SK-MEL-5 (cell line): ENCODE data around the gene SYTL4. TPM values are rescaled to one million over a fixed set of nuclear protein-coding genes. Genes with fewer than 3 reads are reported as not detected.

ENCODE experiments used
- DNase-seq: peaks from one replicate; pipeline ENCODE4 v3.0.0-alpha.2; 2016; ENCODE audit warnings: low read depth, low spot score
- in situ Hi-C: cut with HindIII; loops from 2 replicates; pipeline ENCODE4 v1.10.0; 2016; ENCODE audit warnings: low sequenced_read_pairs, high pct_unique_total_duplicates, low pct_unique_long_range_greater_than_20kb
- total RNA-seq: library from RNA; depleted of rRNA; stranded (reverse); fragments of >200 nt; shearing (Covaris generic); gene quantifications from 2 replicates; pipeline ENCODE4 v1.2.3, GENCODE V29; 2014; rRNA removed

SYTL4 gene
- total RNA-seq, 1 experiment from 2014 or later: 1.6 TPM

GRCh38 chrX:100625985-100626491 is 105.9 kb downstream of the SYTL4 start:
- no peak for DNase-seq
- in situ Hi-C loops: no loop called here

Other genes starting within 250 kb of the SYTL4 start
- gene TNMD, start 147.2 kb downstream of the SYTL4 start, total RNA-seq: not detected in 2 replicates
- 54.1 and 56.0 TPM in 2 replicates for gene TSPAN6, start 95.3 kb downstream of the SYTL4 start, total RNA-seq
- gene SRPX2, start 87.9 kb downstream of the SYTL4 start, total RNA-seq: 0.72 and 1.6 TPM in 2 replicates
- gene CSTF2, start 88.3 kb upstream of the SYTL4 start, total RNA-seq: 29.7 and 30.0 TPM in 2 replicates
- gene NOX1, start 142.2 kb upstream of the SYTL4 start, total RNA-seq: not detected in 2 replicates
- gene XKRX, start 196.8 kb upstream of the SYTL4 start, total RNA-seq: not detected in 2 replicates
- gene ARL13A, start 237.6 kb upstream of the SYTL4 start, total RNA-seq: not detected in 2 replicates